Stimulated activated CD4-positive, alpha-beta T cell treated with anti-CD3 and anti-CD28 coated beads, Interleukin-2, amount 100 ng/mL, for 24 hours (primary cell): ENCODE results near the gene GSDME.
"Not testable (repeated sequence)": the region's sequence is repeated elsewhere in the genome, so short reads cannot be mapped to it uniquely, and the experiment has no call there.

ENCODE experiments used
- DNase-seq, 2 donors: peaks; one replicate each; pipeline ENCODE4 v3.0.0-alpha.2; 2020

Gene GSDME

DNA sequence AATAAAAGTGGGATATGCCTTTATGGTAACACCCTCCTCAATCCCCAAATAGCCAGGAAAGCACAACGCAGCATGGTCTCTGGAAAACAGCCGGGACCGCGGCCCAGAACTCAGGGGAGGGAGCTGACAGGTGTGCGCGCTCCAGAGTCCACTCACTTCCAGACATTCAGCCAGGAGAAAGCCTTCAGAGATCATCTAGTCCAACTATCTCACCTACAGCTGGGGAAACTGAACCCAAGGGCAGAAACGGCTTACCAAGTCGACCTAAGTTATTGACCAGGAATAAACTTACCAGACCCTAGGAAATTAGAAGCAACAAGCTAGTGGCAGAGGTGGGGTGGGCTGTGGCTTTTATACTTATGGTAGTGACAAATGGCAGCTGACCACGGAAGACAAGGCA lies 16.4 kb downstream of the GSDME start:
- no peak for DNase-seq

DNA sequence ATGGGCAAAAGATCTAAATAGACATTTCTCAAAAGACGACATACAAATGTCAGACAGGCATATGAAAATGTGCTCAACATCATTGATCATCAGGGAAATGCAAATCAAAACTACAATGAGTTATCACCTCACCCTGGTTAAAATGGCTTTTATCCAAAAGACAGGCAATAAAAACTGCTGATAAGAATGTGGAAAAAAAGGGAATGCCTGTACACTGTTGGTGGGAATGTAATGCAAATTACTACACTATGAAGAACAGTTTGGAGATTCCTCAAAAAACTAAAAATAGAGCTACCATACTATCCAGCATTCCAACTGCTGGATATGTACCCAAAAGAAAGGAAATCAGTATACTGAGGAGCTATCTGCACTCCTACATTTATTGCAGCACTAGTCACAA lies 18.0 kb downstream of the GSDME start:
- DNase-seq = no peak

DNA sequence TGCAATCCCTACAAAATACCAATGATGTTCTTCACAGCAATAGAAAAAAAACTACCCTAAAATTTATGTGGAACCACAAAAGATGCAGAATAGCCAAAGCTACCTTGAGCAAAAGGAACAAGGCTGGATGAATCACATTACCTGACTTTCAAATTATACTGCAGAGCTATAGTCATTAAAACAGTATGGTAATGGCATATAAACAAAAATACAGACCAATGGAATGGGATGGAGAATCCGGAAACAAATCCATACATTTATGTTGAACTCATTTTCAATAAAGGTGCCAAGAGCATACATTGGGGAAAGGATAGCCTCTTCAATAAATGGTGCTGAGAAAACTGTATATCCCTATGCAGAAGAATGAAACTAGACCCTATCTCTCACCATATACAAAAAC lies 18.7 kb downstream of the GSDME start:
- no peak for DNase-seq

- no peak for DNase-seq
These were observed 20.0 kb downstream of the GSDME start for GRCh38 chr7:24737281-24737680.

GRCh38 chr7:24735594-24735993 lies 21.7 kb downstream of the GSDME start:
- not testable (repeated sequence) for DNase-seq

GRCh38 chr7:24734306-24734705 lies 23.0 kb downstream of the GSDME start:
- no peak for DNase-seq

GRCh38 chr7:24733414-24734060 lies 23.7 kb downstream of the GSDME start:
- DNase-seq = no peak

- no peak for DNase-seq
These were observed 24.4 kb downstream of the GSDME start for GRCh38 chr7:24732646-24733413.

DNA sequence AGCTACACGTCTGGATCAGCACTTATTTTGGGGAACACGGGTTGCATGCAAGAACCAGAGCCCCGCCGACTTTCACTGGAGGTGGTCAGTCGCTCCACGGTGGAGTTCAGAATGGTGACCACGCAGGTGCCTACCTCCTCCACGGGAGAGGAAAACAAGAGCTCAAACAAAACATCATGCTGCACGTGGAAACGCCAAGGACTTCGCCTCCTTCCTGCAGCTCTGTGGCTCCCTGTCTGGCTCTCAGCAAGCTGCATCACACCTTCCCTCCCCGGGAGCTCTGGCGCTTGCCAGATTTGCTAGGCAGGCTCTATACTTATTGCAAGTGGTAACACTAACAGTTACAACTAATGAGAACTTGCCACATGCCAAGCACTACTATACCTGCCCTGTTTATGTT lies 26.0 kb downstream of the GSDME start:
- DNase-seq = no peak

- no peak for DNase-seq
These were observed 27.3 kb downstream of the GSDME start for GRCh38 chr7:24730018-24730369.

DNA sequence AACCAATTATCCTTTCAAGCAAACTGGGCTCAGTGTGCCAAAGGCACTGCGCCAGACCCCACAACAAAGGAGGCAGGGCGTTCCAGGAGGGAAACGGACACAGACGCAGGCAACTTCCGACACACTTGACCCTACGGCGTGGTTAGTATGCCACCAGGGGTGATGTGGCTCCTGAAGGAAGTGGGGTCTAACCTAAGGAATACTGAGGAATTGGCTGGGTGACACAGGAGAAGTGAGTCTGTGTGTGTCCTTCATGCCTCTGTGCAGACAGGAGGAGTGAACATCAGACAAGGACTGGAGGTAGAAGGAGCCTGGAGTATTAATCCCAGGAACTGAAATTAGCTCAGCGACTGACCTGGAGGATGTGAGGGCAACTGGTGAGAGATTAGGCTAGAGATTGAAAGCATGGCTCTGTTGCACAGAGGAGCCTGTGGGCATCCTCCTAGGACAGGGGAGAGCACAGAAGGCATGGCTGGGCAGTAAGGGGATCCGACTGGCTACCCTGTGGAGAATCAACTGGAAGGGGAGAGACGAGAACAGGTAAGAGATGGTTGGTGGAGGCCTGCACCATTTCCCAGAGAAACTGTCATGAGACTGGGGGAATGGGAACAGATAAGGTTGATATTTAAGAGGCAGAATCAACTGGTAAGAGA lies 27.8 kb downstream of the GSDME start:
- no peak for DNase-seq

GRCh38 chr7:24728503-24729364 lies 28.5 kb downstream of the GSDME start:
- peak in 1 of 2 donors; percentile 36 for DNase-seq

DNA sequence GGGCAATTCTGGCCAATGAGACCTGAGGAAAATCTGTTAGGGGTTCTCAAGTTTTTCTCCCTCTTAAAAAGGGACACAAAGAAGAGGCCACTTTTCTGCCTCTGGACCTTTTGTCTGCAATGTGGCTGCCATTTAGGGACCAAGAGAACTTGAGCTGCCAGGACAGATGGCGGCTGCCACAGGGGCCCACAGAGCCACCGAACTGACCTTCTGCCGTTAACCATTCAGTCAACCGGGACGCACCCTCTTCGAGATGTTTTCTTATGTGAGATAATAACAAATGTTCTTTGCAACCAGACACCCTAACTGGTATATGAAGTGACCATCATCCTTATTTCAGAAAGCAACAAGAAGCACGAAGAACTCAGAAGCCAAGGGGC lies 29.2 kb downstream of the GSDME start:
- DNase-seq = no peak

DNA sequence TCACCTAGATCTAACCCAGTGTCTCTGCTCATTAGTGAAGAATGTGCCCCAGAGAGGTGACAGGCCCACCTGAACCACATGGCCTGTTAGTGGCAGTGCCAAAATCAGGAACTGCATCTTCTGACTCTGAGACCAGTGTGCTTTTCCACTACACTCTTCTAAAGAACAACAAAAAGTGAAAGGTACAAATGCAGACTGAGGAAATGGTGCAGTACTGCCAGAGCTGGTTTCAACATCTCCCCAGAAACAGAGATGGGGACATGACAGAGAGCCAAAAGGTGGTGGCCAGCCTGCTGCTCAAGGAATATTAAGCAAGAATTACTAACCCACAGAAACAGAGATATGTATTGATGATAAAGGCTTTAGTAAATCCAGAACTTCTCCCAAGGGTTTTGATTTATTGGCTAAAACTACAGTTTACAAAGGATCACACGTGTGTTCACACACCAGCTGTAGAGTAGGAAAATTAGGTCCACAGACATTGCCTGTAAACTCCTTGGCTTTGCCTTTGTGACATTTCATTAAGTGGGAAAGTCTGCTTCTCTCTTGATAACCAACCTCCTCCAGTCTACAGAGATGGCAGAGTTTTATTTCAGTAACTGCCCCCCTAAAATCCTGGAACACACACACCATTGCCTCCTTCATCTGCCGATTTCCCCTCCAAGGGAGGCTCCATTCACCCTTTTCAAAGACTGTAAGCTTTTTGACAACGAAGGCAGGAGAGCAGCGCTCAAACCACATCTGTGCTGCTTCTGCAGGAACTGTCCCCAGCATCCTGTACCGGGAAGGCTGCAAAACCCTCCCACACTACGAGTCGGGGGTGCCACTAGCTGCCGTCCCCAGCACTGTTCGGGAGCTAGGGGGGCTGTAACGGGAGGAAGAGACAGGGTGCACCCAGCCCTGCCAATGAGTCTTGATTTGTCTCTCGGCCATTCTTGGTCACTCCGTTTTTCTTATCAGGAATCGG lies 29.8 kb downstream of the GSDME start:
- no peak for DNase-seq

GRCh38 chr7:24725554-24726241 lies 31.6 kb downstream of the GSDME start:
- no peak for DNase-seq

DNA sequence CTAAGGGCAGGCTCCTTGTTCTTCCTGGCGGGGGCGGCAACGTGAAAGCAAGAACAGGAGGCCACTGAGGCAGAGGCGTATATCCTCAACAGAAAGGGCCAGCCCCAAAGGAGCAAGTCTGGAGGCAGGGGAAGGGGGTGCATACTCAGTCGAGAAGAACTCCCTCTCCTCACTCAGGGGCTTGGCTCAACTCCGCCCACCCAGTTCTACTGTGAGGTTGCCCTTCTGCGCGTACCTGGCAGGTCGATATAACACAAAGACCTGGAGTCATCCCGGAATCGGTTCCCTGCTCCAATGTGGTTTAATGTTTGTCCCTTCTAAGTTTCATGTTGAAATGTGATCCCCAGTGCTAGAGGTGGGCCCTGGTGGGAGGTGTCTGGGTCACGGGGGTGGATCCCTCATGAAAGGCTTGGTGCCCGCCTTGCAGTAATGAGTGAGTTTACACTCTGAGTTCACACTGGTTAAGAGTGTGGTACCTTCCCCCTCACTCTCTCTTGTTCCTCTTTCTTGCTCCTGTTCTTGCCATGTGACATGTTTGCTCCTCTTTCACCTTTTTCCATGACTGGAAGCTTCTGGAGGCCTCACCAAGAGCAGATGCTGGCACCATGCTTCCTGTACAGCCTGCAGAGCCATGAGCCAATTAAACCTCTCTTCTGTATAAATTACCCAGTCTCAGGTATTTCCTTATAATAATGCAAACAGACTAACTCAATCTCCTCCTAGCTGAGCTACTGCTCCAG lies 32.6 kb downstream of the GSDME start:
- DNase-seq = no peak

DNA sequence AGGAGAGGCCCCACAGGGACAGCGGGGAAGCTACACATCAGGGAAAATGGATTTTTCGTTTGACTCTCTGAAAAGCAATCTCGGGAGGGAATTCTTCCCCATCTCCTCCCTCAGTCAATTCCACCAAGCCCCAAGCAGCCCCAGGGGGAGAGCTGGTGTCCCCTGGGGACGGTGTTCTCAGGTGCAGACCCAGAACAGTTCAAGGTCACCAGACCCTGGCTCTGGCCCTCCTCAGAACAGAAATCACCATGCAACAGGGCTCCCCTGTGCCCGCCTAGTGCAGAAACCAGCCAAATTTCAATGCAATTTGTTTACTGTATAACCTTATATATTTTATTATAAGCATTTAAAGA lies 34.1 kb downstream of the GSDME start:
- DNase-seq = no peak

DNA sequence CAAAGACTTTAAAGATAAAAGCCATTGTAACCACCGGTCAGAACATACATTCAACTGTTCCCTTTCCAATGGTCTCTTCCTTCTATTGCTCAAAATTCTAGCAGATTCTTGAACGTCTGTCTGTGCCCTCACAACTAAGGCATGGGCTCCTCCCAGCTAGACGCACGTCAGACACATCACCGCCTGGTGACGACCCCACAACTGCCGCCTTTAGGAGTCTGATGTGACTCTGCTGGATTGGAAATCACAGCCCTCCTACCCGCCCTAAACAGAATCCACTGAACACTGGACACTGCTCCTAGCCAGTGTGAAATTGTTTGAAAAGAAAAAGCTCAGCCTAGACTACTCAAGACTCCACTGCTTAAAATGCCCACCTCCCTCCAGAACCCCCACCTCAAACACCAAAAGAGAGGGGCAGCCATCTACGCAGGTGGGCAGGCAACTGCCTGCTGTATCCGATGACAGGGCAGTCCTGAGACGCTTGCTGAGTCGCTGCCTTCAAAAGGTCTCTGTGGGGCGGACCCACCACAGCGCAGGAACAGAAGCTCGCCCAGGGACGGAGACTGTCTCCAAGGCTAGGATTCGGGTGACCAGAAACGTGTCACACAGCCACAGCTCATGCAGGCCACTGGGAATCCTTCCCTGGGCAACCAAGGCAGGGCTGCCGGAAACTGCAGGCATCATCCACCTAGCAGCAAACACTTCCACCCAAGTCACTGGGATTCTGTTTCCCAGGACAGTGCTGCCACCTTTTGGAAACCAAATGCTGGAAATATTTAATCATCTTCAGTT lies 34.7 kb downstream of the GSDME start:
- DNase-seq = no peak

DNA sequence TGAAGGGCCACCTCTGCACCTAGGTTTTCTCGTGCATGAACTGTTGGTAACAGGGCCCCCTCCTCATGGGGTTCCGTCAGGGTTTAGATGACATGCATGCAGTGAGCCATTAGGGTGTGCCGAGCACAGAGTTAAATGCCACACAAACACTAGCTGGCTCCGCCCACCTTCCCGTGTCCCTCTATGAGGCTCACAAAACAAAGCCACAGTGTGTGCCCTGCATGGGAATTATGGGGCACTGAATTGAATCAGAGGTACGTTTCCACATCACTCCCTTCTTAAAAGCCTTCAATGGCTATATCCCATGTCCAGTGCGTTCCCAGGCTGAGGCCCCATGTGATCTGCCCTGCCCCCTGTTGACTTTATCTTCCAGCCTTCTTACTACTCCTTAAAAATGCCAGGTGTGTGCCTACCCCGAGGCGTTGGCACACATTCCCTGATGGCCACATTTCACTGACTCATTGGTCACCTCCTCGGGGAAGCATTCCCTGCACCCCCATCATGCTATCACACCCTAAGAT lies 35.7 kb downstream of the GSDME start:
- no peak for DNase-seq

DNA sequence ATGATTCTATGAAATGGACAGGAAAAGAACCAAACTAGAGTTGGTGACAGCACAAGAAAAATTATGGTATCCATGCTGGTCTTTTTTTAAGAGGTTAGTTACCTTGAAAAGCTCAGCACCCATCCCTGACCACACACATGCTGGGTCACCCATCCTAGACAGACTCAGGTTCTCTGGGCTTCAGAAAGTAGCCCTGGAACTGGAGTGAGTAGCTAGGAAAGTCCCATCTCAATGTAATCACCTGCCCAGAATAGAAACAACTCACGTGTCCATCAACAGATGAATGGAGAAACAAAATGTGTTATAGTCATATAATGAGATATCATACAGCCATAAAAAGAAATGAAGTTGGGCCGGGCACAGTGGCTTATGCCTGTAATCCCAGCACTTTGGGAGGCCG lies 37.0 kb downstream of the GSDME start:
- no peak for DNase-seq
